GM23248 (cell line): ENCODE measurements around the gene ATG2A.

ENCODE experiments used
- EZH2 ChIP-seq: fragments of 200-600 bp; sonication (generic); IDR thresholded peaks from 2 replicates; pipeline ENCODE4 v1.6.1; 2018; ENCODE audit warnings: antibody characterized with exemption, mild to moderate bottlenecking; ENCODE audit not compliant: insufficient read depth, poor library complexity, severe bottlenecking
- EZH2phosphoT487 ChIP-seq: fragments of 200-600 bp; sonication (generic); IDR thresholded peaks from 2 replicates; pipeline ENCODE4 v1.6.1; 2018; ENCODE audit warnings: antibody characterized with exemption, moderate library complexity, mild to moderate bottlenecking, low read depth; ENCODE audit not compliant: insufficient read depth

DNA sequence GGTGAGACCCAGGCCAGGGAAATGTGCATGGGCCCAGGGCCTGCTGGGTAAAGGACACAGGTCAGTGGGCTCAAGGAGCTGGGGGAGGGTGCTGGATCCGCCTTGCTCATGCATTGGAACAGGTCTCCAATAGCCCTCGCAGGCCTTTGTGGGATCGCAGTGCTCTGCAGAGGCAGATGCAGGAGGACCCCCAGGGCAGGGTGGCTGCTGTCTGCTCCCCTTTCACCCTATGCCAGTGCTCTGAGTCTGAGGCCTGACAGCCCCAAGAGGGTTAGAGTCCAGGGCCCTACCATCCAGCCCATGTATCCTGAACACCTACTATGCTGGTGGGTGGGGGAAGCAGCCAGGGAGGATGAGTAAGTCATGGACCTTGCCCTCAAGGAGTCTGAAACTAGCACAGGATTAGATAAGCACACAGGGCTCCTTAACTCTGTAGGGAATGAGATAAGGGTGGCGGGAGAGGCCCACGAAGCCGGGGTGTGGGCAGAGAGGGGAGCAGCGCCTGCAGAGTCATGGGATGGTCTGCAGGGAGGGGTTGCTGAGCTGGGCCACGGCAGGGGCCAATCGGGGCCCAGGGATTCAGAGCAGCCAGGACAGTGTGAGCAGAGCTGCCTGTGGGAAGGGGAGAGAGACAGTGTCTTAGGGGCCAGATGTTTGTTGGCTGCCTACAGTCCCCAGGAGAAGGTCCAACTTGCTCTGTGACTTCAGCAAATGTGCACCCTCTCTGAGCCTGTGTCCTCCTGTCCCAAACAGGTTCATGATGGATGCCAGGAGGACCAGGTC is 28.1 kb downstream of the ATG2A start:
- TF ChIP-seq EZH2 (no peak), EZH2phosphoT487 (no peak)
